WTC11 (cell line): Measurements from ENCODE around the gene PTX4. TPM values are rescaled to one million over a fixed set of nuclear protein-coding genes. Genes with fewer than 3 reads are reported as not detected.

Experiments used
- ATAC-seq: fragments of 200-7000 bp; cut with Tn5 transposase; 2 replicates; pipeline ENCODE4 v1.10.0; 2021; ENCODE audit warnings: mild to moderate bottlenecking, moderate library complexity
- CTCF ChIA-PET: fragments of 300-600 bp; sonication (Branson Sonifier 250); formaldehyde crosslinking; loops from one replicate; lab custom pipeline; 2021; ENCODE audit warnings: antibody characterized with exemption; lab: Charles Lee
- POLR2A ChIA-PET: fragments of 350-600 bp; sonication (Branson Sonifier 250); formaldehyde crosslinking; loops from one replicate; lab custom pipeline; 2021; ENCODE audit warnings: antibody characterized with exemption; lab: Charles Lee
- DNase-seq: peaks from one replicate; pipeline ENCODE4 v3.0.0; 2021; ENCODE audit warnings: low spot score
- H3K27ac Mint-ChIP-seq: 2 replicates; pipeline ENCODE4 v1.8.0; 2021; ENCODE audit warnings: mixed read lengths
- H3K27me3 Mint-ChIP-seq: 2 replicates; pipeline ENCODE4 v1.8.0; 2021; ENCODE audit warnings: low read depth, mild to moderate bottlenecking, moderate library complexity, mixed read lengths
- H3K36me3 Mint-ChIP-seq: 2 replicates; pipeline ENCODE4 v1.8.0; 2021; ENCODE audit warnings: mixed read lengths
- H3K4me1 Mint-ChIP-seq: 2 replicates; pipeline ENCODE4 v1.8.0; 2022; ENCODE audit warnings: mixed read lengths
- H3K4me3 Mint-ChIP-seq: 2 replicates; pipeline ENCODE4 v1.8.0; 2021; ENCODE audit warnings: mild to moderate bottlenecking, moderate library complexity, mixed read lengths
- H3K9me3 Mint-ChIP-seq: 2 replicates; pipeline ENCODE4 v1.8.0; 2021; ENCODE audit warnings: mixed read lengths
- AFF4 ChIP-seq: sonication (generic); formaldehyde crosslinking; IDR thresholded peaks from 2 replicates; pipeline ENCODE4 v1.8.1; 2023; ENCODE audit warnings: mild to moderate bottlenecking, missing genetic modification reagents, borderline replicate concordance
- FOXP1 ChIP-seq: sonication (generic); formaldehyde crosslinking; IDR thresholded peaks from 2 replicates; pipeline ENCODE4 v1.8.0; 2022; ENCODE audit warnings: missing genetic modification reagents, mild to moderate bottlenecking, moderate library complexity, borderline replicate concordance
- FOXP4 ChIP-seq: sonication (generic); formaldehyde crosslinking; IDR thresholded peaks from 2 replicates; pipeline ENCODE4 v1.8.0; 2022; ENCODE audit warnings: mild to moderate bottlenecking, missing genetic modification reagents
- NFATC4 ChIP-seq: fragments of 250-450 bp; sonication (Bioruptor Pico); IDR thresholded peaks from 2 replicates; pipeline ENCODE4 v1.9.0; 2021; ENCODE audit warnings: mild to moderate bottlenecking
- NR1H2 ChIP-seq: sonication (generic); formaldehyde crosslinking; IDR thresholded peaks from 2 replicates; pipeline ENCODE4 v1.9.0; 2021; ENCODE audit warnings: mild to moderate bottlenecking, moderate library complexity, missing genetic modification reagents
- RORB ChIP-seq: fragments of 250-450 bp; sonication (Bioruptor Pico); IDR thresholded peaks from 2 replicates; pipeline ENCODE4 v1.9.0; 2021; ENCODE audit warnings: mild to moderate bottlenecking
- USF1 ChIP-seq: sonication (generic); formaldehyde crosslinking; IDR thresholded peaks from 2 replicates; pipeline ENCODE4 v1.8.0; 2022; ENCODE audit warnings: mild to moderate bottlenecking, missing genetic modification reagents
- ZMAT4 ChIP-seq: fragments of 250-450 bp; sonication (Bioruptor Pico); IDR thresholded peaks from 2 replicates; pipeline ENCODE4 v1.9.0; 2021; ENCODE audit warnings: mild to moderate bottlenecking
- ZNF281 ChIP-seq: sonication (generic); formaldehyde crosslinking; IDR thresholded peaks from 2 replicates; pipeline ENCODE4 v1.8.0; 2023; ENCODE audit warnings: mild to moderate bottlenecking, missing genetic modification reagents
- ZNF396 ChIP-seq: fragments of 250-450 bp; sonication (Bioruptor Pico); IDR thresholded peaks from 2 replicates; pipeline ENCODE4 v1.8.0; 2021; ENCODE audit warnings: mild to moderate bottlenecking, moderate library complexity, borderline replicate concordance
- ZNF416 ChIP-seq: fragments of 250-450 bp; sonication (Bioruptor Pico); IDR thresholded peaks from 2 replicates; pipeline ENCODE4 v1.9.0; 2021; ENCODE audit warnings: mild to moderate bottlenecking, inconsistent platforms
- total RNA-seq: library from RNA; stranded (reverse); gene quantifications from 3 replicates; pipeline ENCODE4 v1.2.3, GENCODE V29; 2021
- TF ChIP-seq, protein P1 (sequence below): sonication (generic); formaldehyde crosslinking; IDR thresholded peaks from 2 replicates; pipeline ENCODE4 v1.8.0; 2023; ENCODE audit warnings: missing genetic modification reagents, mild to moderate bottlenecking, borderline replicate concordance
- TF ChIP-seq, protein P2 (sequence below): sonication (generic); formaldehyde crosslinking; conservative IDR thresholded peaks from 2 replicates; pipeline ENCODE4 v1.8.1; 2022; ENCODE audit warnings: mild to moderate bottlenecking, missing genetic modification reagents
- TF ChIP-seq, protein P3 (sequence below): sonication (generic); formaldehyde crosslinking; IDR thresholded peaks from 2 replicates; pipeline ENCODE4 v1.8.1; 2023; ENCODE audit warnings: mild to moderate bottlenecking, missing genetic modification reagents, moderate library complexity
- TF ChIP-seq, protein P4 (sequence below): fragments of 200-600 bp; IDR thresholded peaks from 2 replicates; pipeline ENCODE4 v1.8.0; 2022; ENCODE audit warnings: antibody characterized with exemption

PTX4 gene
- total RNA-seq, 1 experiment from 2014 or later: 0.26 TPM

DNA sequence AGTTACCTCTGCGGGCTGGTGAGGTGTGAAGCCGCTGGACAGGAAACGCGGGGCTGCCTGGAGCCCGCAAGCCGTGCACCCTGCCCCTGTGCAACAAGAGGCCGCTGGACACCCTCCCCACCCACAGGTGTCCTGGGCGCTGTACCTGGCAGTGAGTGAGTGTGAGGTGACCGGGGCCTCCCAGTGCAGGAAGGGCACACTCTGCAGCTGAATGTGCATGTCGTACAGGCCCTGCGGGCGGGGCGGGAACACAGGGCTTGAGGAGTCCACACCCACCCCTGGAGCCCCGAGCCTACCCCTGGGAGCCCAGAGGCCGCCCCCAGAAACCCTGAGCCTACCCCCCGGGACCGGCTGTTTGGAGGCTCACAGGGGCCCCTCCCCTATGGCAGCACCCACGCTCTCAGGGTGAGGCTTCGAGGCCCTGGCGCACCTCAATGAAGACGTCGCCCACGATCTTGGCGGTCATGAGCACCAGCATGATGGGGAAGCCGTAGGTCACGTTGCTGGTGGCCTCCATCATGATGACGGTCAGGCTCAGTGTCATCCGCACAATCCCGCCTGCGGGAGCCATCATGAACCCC, 40.1 kb downstream of the PTX4 start:
- Mint-ChIP-seq H3K9me3 (no peaks in the 10 kb centered on the region), H3K36me3 (peaks cover 6% of the 10 kb centered on the region; the same call in 1 of the 2 replicates)
- TF ChIP-seq ZNF396 (CRISPR knock-in tag) (no peak), ZNF281 (CRISPR knock-in tag) (no peak), NFATC4 (CRISPR knock-in tag) (no peak), RORB (CRISPR knock-in tag) (no peak), ZNF416 (CRISPR knock-in tag) (no peak), ZMAT4 (CRISPR knock-in tag) (no peak), USF1 (CRISPR knock-in tag) (no peak), AFF4 (CRISPR knock-in tag) (no peak), FOXP4 (CRISPR knock-in tag) (no peak), NR1H2 (CRISPR knock-in tag) (no peak), FOXP1 (CRISPR knock-in tag) (no peak)
- TF ChIP-seq, protein P1, sequence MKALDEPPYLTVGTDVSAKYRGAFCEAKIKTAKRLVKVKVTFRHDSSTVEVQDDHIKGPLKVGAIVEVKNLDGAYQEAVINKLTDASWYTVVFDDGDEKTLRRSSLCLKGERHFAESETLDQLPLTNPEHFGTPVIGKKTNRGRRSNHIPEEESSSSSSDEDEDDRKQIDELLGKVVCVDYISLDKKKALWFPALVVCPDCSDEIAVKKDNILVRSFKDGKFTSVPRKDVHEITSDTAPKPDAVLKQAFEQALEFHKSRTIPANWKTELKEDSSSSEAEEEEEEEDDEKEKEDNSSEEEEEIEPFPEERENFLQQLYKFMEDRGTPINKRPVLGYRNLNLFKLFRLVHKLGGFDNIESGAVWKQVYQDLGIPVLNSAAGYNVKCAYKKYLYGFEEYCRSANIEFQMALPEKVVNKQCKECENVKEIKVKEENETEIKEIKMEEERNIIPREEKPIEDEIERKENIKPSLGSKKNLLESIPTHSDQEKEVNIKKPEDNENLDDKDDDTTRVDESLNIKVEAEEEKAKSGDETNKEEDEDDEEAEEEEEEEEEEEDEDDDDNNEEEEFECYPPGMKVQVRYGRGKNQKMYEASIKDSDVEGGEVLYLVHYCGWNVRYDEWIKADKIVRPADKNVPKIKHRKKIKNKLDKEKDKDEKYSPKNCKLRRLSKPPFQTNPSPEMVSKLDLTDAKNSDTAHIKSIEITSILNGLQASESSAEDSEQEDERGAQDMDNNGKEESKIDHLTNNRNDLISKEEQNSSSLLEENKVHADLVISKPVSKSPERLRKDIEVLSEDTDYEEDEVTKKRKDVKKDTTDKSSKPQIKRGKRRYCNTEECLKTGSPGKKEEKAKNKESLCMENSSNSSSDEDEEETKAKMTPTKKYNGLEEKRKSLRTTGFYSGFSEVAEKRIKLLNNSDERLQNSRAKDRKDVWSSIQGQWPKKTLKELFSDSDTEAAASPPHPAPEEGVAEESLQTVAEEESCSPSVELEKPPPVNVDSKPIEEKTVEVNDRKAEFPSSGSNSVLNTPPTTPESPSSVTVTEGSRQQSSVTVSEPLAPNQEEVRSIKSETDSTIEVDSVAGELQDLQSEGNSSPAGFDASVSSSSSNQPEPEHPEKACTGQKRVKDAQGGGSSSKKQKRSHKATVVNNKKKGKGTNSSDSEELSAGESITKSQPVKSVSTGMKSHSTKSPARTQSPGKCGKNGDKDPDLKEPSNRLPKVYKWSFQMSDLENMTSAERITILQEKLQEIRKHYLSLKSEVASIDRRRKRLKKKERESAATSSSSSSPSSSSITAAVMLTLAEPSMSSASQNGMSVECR (CRISPR knock-in tag): no peak
- TF ChIP-seq, protein P2, sequence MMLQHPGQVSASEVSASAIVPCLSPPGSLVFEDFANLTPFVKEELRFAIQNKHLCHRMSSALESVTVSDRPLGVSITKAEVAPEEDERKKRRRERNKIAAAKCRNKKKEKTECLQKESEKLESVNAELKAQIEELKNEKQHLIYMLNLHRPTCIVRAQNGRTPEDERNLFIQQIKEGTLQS (CRISPR knock-in tag): no peak
- TF ChIP-seq, protein P3, sequence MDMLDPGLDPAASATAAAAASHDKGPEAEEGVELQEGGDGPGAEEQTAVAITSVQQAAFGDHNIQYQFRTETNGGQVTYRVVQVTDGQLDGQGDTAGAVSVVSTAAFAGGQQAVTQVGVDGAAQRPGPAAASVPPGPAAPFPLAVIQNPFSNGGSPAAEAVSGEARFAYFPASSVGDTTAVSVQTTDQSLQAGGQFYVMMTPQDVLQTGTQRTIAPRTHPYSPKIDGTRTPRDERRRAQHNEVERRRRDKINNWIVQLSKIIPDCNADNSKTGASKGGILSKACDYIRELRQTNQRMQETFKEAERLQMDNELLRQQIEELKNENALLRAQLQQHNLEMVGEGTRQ (CRISPR knock-in tag): no peak
- TF ChIP-seq, protein P4, sequence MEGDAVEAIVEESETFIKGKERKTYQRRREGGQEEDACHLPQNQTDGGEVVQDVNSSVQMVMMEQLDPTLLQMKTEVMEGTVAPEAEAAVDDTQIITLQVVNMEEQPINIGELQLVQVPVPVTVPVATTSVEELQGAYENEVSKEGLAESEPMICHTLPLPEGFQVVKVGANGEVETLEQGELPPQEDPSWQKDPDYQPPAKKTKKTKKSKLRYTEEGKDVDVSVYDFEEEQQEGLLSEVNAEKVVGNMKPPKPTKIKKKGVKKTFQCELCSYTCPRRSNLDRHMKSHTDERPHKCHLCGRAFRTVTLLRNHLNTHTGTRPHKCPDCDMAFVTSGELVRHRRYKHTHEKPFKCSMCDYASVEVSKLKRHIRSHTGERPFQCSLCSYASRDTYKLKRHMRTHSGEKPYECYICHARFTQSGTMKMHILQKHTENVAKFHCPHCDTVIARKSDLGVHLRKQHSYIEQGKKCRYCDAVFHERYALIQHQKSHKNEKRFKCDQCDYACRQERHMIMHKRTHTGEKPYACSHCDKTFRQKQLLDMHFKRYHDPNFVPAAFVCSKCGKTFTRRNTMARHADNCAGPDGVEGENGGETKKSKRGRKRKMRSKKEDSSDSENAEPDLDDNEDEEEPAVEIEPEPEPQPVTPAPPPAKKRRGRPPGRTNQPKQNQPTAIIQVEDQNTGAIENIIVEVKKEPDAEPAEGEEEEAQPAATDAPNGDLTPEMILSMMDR: no peak
- TF ChIP-seq, all 79 proteins: peak for 0
- ATAC-seq: no peak
- ChIA-PET POLR2A (no interaction called here), CTCF (no interaction called here)
- Mint-ChIP-seq H3K4me1 (no peaks in the 10 kb centered on the region), H3K27ac (no peak overlapping the region), H3K27me3 (no peaks in the 10 kb centered on the region), H3K4me3 (no peak overlapping the region)
- DNase-seq: no peak
